NCI-H226 (cell line): ENCODE measurements around the gene MAN1A1.

Source experiments
- DNase-seq: peaks from one replicate; pipeline ENCODE4 v3.0.0-alpha.2; 2015

Gene MAN1A1

DNA sequence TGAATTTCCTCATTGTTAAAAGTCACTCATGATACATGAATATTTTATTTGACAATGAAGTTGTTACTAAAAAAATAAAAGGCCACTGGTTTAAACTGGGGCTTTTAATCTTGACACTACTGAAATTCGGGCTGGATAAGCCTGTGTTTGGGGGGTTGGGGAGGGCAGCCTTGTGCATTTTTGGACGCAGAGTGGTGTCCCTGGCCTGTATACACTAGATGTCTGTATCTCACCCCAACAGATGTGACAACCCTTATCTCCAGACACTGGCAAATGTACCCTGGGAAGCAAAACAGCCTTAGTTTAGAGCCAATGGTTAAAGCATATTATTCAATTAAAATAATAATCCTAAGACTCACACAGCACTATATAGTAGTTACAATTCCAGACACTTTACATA is 24.8 kb downstream of the MAN1A1 start:
- DNase-seq, result no peak

DNA sequence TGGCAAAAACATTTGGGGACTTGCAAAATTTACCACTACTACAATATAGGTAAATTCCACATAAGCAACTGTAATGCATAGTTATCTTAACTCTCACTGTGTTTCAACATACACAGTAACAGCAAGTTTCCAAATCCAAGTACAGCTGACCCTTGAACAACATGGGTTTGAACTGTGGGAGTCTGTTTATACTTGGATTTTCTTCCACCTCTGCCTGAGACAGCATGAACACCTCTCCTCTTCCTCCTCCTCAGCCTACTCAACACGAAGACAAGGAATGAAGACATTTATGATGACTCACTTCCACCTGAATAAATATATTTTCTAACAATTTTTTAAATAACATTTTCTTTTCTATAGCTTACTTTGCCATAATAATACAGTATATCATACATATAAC is 25.6 kb downstream of the MAN1A1 start:
- peak; percentile 36 for DNase-seq

DNA sequence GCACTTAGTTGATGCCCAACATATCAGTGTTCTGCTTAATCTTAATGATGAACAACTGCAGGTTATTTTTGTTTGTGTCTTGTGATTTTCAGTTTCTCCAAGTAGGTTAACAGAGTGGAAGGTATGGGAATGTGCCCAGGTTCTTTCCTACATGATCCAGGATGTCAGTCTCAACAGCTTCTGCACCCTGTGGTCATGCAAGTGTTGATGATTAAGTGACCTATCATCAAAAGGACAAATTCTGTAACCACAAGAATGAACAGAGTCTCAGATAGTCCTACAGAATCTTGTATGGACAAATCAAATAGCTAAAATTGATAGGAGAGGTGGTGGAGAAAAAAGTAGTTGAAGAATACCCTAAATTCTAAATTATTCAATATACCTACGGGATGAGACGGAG is 26.1 kb downstream of the MAN1A1 start:
- DNase-seq, result no peak

DNA sequence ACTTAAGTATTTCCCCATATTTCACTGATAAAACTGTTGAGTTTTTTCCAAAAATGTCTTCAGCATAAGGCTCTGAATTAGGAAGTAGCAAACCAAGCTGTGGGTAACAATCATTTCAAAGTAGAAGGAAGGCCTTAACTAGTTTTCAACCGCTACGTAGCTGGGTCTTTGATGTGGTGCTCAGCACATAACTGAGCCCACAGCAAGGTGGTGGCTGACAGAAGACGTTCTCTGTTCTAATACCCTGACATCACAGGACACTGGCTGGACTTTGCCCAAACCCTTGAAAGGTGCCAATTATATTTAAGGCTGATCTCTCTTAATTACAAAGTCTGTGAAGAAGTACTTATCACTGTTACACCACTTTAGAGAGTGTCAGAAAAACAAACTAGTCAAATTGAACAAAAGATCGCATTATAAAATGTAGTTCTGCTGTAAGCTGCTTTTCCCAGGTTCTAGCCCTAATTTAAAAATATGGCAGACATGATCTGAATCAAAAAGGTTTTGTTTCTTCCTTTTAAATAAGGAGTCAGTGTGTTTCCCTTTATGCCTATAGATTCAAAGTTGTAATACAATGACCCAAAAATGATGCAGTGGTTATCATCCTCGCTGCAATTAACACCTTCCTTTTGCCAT is 26.7 kb downstream of the MAN1A1 start:
- DNase-seq, result no peak

DNA sequence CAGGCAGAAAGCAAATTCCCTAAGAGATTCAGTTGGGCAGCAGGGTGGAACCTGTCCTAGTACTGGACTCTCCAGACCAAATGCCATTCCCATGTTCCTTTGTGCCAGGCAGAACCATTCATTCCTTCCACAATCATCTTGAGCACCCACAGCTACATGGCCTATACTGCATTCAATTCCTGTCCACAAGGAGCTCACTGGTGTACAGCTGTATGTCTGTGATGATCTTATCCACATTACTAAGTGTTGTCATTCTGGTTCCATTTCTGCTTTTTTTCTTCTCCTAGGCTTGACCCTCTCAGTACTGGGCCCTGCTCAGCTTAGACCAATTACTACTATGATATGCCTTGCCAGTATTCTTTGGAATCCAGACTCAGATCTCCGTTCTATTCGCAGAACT is 27.5 kb downstream of the MAN1A1 start:
- DNase-seq, result no peak

DNA sequence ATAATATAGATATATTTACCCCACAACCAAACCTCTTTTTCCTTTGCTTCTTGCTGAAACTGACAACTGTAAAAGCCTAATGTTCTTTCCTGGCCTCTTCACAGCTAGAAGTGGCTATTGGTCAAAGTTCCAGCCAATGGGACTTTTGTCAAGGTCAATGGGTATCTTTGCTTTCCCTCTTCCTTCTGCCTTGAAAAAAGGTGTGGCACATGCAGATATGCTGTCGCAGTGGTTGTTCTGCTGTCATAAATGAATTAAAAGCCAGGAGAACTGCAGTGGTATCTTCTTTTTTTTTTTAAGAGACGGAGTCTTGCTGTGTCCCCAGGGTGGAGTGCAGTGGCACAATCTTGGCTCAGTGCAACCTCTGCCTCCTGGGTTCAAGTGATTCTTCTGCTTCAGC is 29.9 kb downstream of the MAN1A1 start:
- no peak for DNase-seq

DNA sequence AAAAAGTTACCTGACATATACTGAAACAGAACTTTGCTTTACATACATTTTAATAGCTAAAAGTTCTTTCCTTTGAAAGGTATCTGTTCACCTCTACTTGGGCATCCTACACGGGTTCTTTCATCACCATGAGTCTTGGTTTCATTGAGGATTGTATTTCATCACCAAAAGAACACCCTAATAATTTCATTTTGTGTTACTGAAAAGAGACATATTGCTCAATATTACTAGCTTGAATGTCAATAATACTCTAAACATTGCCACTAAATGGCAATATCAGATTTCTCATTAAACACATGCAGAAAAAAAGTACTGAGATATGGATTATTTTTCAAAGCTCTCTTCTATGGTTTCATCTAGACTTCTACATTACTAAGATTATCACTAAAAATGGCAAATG is 30.8 kb downstream of the MAN1A1 start:
- DNase-seq, result no peak

DNA sequence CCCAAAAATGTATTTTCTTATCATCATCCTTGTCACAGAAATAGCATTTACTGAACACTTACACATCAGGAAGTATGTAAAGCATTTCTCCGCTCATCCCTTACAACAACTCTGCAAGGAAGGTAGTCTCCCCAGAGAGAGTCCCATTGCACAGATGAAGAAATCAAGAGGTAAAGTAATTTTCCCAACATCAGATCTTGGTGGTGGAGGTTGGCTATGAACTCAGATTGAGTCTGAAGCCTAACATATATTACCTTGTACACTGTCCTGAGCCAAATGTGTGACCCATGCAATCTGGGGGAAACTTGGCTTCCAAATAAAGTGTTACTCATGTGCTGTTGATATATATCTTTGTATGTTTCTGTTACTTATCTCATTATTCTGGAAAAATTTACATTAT is 31.4 kb downstream of the MAN1A1 start:
- DNase-seq, result no peak

DNA sequence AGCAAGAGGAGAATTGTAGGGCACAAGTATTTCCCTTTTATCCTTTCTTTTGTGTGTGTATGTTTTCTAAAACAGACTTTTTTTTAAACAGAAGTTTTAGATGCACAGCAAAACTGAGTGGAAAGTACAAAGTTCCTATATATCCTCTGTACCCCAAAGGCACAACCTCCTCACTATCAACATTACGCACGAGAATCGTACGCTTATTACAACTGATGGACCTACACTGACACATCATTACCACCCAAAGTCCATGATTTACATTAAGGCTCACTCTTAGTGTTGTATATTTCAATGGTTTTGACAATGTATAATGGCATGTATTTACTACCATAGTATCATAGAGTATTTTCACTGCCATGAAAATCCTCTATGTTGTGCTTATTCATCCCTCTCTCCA is 32.6 kb downstream of the MAN1A1 start:
- DNase-seq, result no peak

DNA sequence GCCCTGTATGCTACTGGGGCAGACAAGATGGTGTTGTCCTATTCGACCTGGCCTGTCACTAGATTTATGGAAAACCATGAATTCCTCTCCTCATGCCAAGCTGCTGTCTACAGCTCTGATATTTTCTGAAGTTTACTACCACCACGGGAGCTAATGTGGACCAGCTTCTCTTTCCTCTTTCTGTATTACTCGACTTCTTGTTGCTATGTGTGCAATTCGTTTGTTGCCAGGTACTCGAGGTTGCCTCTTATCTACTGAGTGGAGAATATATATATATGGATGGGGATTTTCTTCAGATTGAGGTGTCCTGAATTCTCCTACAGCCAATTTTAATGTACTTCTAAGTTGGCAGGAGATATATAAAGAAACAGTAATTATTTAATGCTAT is 34.7 kb downstream of the MAN1A1 start:
- DNase-seq, result no peak

DNA sequence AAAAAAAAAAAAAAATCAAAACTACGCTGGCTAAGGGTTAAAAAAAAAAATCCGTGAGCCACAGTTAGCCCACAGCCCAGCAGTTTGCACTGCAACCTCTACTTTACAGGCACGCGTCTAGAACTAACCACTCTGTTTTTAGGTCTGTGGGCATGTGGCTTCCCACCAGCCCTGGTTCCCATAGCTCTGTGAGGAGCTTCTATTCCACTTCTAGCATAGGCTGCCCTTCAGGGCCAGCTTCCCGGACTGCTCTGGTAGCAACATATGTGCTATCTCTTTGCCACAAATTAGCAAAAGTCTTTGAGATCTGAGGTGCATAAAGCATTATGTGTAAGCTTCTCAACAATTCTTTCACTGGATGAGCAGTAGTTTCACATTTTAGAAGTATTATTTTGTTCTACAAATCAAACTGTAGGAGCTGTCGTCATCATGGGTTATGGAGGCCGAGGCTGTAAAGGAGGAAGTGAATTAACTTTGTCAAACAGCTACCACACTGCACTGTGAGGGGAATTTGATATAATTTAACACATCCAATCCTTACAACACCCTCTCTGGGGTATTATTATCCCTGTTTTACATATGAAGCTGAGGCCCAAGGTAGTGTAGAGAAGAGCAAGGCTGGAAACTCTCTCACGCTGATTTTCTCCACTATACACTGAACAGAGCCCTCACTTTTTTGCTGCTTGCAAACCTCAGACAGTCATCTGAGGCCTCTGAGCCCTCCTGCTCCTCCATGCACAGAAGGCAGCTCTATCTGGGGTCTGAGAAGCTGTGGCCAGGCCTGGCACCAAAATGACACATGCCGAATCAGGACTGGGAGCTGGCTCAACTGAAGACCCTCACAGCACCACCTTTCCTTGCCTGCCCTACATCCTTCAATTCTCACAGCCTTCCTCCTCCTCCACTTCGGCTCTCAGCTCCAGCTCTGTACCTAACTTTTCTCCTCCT is 35.4 kb downstream of the MAN1A1 start:
- DNase-seq, result no peak

DNA sequence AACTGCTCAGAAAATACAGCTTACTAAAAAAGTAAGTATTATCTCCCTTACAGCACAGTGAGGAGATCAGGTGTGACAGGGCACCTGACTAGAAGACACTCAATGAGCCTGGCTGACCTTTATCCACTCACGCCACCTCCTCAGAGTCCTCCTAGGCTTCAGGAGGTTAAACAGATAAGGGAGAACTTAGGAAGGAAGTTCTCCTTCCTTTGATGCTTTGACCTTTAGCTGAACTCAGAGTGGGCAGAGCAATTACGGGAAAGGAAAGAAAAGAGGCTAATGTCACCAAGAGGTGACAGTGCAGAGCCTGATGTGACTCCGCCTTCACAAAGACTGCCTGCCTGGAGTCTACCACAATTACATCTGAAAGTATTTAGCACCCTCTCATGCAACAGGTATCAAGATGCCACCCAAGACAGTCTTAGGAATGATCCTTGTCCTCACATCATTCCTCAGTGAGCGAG is 36.7 kb downstream of the MAN1A1 start:
- no peak for DNase-seq

DNA sequence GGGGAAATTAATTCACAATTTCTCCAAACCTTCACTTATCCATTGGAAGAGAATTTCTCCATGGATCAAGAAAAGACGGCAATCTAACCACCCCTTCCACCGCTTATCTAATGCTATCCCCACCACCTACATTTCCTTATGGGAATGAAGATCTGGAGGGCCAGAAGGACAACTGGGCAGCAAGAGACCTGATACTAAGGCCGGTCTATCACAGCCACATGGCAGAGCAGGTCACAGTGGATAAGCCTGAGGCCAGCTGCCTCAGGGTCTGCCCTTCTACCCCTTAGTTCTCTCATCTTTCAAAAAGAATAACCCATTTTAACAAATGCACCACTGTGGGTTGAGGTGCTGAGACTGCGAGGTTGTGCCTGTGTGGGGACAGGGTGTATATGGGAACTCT is 37.1 kb downstream of the MAN1A1 start:
- DNase-seq, result no peak

DNA sequence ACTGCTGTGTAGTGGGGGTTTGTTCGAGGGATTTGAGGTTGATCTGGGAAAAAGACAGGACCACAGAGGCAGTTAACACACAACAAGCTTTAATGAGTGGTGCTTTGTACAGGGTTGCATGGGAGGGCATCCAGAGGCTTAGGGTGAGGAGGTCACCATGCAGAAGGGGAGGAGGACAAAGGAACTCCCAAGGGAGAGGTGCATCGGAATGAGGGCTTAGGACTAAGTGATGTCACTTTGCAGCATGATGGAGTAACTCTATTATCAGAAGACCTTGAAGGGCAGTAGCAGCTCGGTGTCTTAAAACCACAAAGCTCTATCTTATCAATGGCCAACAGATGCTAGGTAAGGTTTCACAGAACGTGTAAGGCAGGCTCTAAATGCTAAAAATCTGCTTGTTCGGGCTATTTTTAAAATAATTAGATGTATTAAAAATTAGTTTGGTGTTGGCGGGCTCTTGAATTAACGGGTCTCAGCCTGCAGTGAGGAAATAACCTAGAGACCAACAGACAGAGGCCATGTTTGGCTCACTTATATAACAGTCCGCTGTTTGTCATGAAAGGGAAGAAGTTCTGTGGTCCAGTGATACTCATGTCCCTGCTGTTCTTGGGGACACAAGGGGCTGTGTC is 37.9 kb downstream of the MAN1A1 start:
- no peak for DNase-seq

DNA sequence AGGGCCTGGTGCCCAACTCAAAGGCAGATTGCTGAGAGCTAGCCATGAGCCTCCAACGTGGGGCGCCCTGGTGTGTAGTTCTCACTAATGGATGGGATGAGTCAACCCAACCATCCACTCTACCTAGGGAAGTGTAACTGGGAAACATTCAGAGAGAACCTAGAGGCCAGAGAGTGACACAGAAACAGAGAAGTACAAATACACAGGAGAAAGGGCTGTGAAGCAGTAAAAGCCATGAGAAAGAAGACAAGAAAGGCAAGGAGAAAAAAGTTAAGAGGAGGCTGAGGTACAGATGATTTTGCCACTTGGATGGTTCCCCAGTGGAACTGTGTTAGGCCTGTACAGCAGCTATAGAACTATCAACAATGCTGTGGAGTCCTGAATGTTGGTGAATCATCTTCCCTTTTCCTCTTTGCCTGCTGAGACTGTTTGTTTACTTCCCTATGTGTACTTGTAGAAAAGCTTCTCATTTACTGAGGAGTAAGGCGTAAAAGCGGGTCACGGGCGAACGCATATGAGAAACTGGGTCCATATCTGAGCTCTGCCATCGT is 39.0 kb downstream of the MAN1A1 start:
- DNase-seq, result no peak

DNA sequence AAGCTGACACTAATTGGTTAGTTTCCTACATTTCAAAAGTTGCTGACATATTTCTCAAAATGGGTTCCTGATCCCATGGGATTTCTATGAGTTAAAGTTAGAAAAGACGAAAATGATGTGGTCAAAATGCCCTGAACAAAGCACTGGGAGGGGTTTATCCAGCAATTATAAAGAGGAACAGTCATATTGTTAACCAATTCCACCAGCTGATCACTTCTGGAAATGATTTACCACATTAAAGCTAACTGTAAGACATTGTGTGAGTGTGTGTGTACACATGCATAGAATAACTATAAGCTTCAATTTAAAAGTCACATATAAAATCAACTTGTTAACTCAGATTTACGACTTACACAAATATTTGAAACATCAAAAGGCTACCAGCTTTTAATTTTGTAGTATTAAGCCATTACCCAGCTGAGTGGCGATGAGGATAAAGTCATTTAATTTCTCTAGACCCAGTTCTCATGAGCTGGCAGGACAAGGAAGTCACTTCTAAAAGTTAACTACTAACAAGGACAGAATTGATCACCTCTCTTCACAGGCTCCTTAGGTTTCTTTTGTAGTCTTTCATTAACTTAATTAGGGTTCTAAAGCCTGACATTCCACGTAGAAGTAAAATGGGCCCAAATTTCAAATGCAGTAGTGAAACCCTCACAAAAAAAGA is 40.4 kb downstream of the MAN1A1 start:
- DNase-seq, result no peak

DNA sequence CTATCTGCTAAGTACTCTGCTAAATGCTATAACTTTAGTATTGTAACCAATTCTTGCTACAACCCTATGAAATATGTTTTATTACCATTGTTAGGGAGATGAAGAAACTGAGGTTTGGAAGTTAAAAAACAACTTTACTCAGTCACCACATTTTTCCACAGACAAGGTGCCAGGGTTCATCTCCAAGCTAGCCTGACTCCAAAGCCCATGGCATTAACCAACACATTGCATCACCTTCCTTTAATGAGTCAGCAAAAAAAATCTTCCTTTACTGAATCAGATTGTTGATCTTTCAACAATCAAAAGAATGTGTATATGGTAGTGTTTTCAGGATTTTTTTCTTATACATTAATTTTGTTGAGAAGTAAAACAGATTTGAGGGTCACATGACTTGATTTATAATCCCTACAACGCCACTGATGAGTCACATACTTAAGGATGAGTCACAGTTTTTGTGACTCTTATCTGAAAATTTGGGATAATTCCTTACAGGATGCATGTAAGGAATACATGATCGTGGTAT is 41.5 kb downstream of the MAN1A1 start:
- peak; percentile 44 for DNase-seq

DNA sequence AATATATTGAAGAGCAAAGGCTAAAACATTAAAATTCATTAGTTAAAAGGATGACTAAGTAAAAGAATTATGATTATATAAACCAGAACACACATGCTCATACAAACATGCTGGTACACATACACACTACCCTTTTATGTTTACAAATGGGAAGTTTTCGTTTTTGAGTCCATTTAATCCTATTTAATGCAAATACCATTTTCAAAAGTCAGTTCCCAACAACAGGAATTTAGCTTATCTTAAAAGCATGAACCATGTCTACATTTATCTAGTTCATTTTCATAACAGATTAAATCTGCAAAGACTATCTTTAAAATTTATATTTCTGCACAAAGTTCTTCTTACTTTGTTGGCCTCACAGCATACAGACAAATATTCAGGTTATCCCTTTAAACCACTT is 42.5 kb downstream of the MAN1A1 start:
- DNase-seq, result no peak

DNA sequence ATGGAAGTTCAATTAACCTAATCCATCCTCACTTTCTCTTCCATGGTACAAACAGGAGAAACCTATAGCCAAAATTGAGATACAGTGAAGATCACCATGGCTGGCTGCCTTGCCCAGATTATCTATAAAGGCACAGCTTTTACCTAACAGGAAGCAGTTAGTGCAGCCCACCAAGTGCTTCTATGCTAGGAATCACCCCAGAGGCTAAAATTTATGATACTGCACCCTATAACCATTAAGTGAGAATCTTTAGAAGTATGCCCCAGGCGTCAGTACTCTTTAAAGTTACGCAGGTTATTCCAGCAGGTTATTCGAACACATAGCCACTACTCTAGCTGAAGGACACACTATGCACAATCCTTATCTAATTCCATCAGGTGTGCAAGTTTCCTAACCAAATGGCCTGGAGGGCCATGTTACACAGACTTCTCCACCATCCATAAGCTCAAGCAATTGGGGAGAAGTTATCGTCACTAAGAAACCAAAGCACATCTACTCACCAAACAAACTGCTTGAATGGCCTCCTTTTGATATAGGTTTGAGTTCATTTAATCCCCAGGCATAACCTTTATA is 43.1 kb downstream of the MAN1A1 start:
- no peak for DNase-seq

DNA sequence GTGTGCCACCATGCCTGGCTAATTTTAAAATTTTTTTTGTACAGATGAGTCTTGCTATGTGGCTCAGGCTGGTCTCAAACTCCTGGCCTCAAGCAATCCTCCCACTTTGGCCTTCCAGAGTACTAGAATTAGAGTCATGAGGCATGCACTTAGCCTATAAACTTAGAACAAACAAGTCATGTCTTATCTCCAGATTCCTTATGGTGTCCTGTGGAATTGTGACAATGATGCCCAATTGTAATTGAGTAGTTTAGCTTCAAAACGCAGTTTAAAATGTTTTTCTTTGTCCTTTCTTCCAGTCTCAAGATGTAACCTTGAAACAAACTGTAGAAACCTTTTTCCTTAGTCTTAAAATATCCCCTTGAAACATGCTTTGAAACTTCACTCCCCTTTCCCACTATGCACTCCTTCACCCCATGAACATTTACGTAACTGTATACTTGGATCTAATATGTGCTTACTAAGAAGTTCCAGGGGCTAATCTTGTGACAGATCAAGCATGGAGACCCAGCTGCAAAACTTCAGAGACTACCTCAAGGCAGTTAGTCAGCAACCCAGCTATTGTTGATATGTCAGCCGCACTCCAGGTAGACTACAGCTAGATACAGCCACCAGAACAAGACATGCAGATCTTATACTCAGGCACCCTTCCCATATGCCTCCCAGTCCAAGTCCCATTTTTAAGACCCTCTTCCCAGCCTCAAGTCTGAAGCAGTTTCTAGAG is 46.2 kb downstream of the MAN1A1 start:
- no peak for DNase-seq

DNA sequence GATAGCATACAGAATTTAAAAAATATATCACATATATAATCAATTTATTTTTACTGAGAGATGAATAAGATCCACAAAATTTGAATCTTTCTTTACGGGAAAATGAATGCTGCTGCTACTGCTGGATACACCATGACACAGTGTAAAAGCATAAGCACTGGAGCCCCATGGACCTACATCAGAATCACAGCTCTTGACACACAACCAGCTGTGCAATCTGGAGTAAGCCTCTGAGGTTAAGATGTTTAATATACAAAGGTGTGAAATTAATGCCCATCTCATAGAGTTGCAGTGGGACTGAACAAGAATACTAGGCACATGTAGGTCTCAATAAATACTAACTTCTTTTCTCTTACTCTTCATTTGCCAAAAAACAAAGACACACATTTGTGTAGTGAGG is 48.1 kb downstream of the MAN1A1 start:
- no peak for DNase-seq

DNA sequence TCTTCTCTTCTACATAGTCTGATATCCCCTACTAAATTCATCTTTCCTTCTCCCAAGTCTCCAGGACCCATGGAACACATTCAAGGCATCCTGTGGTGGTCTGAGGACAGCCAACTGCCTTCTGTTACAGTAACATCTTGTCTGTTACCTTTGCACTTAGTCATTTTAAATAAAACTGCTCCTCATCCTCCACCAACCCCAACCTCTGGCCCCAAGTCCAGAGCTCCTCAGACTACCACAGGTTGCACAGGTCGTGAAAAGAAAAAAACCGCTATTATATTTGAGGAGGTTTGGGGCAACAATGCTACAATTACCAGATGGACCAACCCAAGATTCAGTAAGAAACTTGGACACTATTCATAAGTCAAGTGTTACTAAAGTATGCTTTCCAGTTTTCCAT is 49.9 kb downstream of the MAN1A1 start:
- DNase-seq, result no peak
